Upper lobe of left lung (tissue), 4 donors: ENCODE measurements around the gene PKLR.

ENCODE experiments used
- CTCF ChIP-seq, 6 experiments: fragments of 450-650 bp in 4 of 6; fragments of 200-600 bp in 2 of 6; sonication (generic) in 2 of 6; IDR thresholded peaks; one replicate each; pipeline ENCODE4 v1.5.1; 2016 to 2019; ENCODE audit warnings: antibody characterized with exemption in 6 of 6
- POLR2A ChIP-seq, 4 donors: fragments of 450-650 bp; IDR thresholded peaks; one replicate each; pipeline ENCODE4 v1.5.1; 2016 to 2017; ENCODE audit warnings: antibody characterized with exemption in 4 of 4, mild to moderate bottlenecking in 2 of 4

GRCh38 chr1:155326020-155326526, 24.8 kb upstream of the PKLR start:
- TF ChIP-seq CTCF (IDR thresholded peaks at IDR 0.05) (no peak), POLR2A (IDR thresholded peaks at IDR 0.05) (no peak)
